Memory B cell (primary cell): ENCODE results near the gene PABPC1L.

Experiments
- ATAC-seq: fragments of 150-1000 bp; cut with Tn5 transposase; 2 replicates; pipeline ENCODE4 v1.10.0; 2021; ENCODE audit warnings: low read depth, mild to moderate bottlenecking, moderate library complexity
- DNase-seq, 2 donors: peaks; one replicate each; pipeline ENCODE4 v3.0.0; 2022; ENCODE audit warnings: low spot score in 2 of 2
- H3K27ac Mint-ChIP-seq: one replicate; pipeline ENCODE4 v1.8.0; 2022; ENCODE audit warnings: mild to moderate bottlenecking, moderate library complexity, mixed read lengths
- H3K27me3 Mint-ChIP-seq: one replicate; pipeline ENCODE4 v1.8.0; 2022; ENCODE audit warnings: mixed read lengths
- H3K36me3 Mint-ChIP-seq: one replicate; pipeline ENCODE4 v1.8.0; 2022; ENCODE audit warnings: mild to moderate bottlenecking, mixed read lengths
- H3K4me1 Mint-ChIP-seq: one replicate; pipeline ENCODE4 v1.8.0; 2022; ENCODE audit warnings: mixed read lengths
- H3K4me3 Mint-ChIP-seq: one replicate; pipeline ENCODE4 v1.8.0; 2022; ENCODE audit warnings: mild to moderate bottlenecking, moderate library complexity, mixed read lengths
- H3K9me3 Mint-ChIP-seq: one replicate; pipeline ENCODE4 v1.8.0; 2022; ENCODE audit warnings: mixed read lengths

Gene PABPC1L

GRCh38 chr20:44914924-44915323 is 5.1 kb downstream of the PABPC1L start:
- no peak for ATAC-seq
- DNase-seq, result no peak
- Mint-ChIP-seq H3K9me3 (no peaks in the 10 kb centered on the region), H3K4me3 (no peak overlapping the region), H3K27ac (no peak overlapping the region), H3K27me3 (no peaks in the 10 kb centered on the region), H3K4me1 (peaks cover 4% of the 10 kb centered on the region), H3K36me3 (peaks cover 12% of the 10 kb centered on the region)

GRCh38 chr20:44916586-44916985 is 6.7 kb downstream of the PABPC1L start:
- no peak for DNase-seq
- Mint-ChIP-seq H3K4me1 (no peaks in the 10 kb centered on the region), H3K4me3 (no peak overlapping the region), H3K27ac (no peak overlapping the region), H3K27me3 (no peaks in the 10 kb centered on the region), H3K9me3 (no peaks in the 10 kb centered on the region), H3K36me3 (peaks cover 12% of the 10 kb centered on the region)
- ATAC-seq, result no peak

- Mint-ChIP-seq H3K4me3 (no peak overlapping the region), H3K9me3 (no peaks in the 10 kb centered on the region), H3K36me3 (peaks cover 14% of the 10 kb centered on the region), H3K4me1 (no peaks in the 10 kb centered on the region), H3K27ac (no peak overlapping the region), H3K27me3 (no peaks in the 10 kb centered on the region)
- no peak for ATAC-seq
- no peak for DNase-seq
Observed at GRCh38 chr20:44917399-44917798, 7.5 kb downstream of the PABPC1L start.

GRCh38 chr20:44918342-44918741 is 8.5 kb downstream of the PABPC1L start:
- Mint-ChIP-seq H3K4me1 (no peaks in the 10 kb centered on the region), H3K36me3 (peaks cover 17% of the 10 kb centered on the region), H3K27me3 (no peaks in the 10 kb centered on the region), H3K4me3 (no peak overlapping the region), H3K27ac (no peak overlapping the region), H3K9me3 (no peaks in the 10 kb centered on the region)
- DNase-seq (no peak), ATAC-seq (no peak)

- Mint-ChIP-seq H3K36me3 (peaks cover 18% of the 10 kb centered on the region), H3K27ac (no peak overlapping the region), H3K9me3 (no peaks in the 10 kb centered on the region), H3K27me3 (no peaks in the 10 kb centered on the region), H3K4me3 (no peak overlapping the region), H3K4me1 (no peaks in the 10 kb centered on the region)
- ATAC-seq (no peak), DNase-seq (no peak)
Observed at GRCh38 chr20:44918761-44919160, 8.9 kb downstream of the PABPC1L start.

GRCh38 chr20:44921447-44921846 is 11.6 kb downstream of the PABPC1L start:
- no peak for DNase-seq
- Mint-ChIP-seq H3K27ac (no peak overlapping the region), H3K36me3 (peaks cover 23% of the 10 kb centered on the region)

GRCh38 chr20:44924541-44924940 is 14.7 kb downstream of the PABPC1L start:
- no peaks in the 10 kb centered on the region for H3K9me3 Mint-ChIP-seq
- no peaks in the 10 kb centered on the region for H3K27me3 Mint-ChIP-seq
- no peak overlapping the region for H3K4me3 Mint-ChIP-seq
- no peak for DNase-seq
- no peak overlapping the region for H3K27ac Mint-ChIP-seq
- H3K4me1 Mint-ChIP-seq, result no peaks in the 10 kb centered on the region
- no peak for ATAC-seq
- peaks cover 17% of the 10 kb centered on the region for H3K36me3 Mint-ChIP-seq

More at GRCh38 chr20:44921447-44921846, 11.6 kb downstream of the PABPC1L start:
- ATAC-seq, result no peak
- no peaks in the 10 kb centered on the region for H3K27me3 Mint-ChIP-seq
- H3K9me3 Mint-ChIP-seq, result no peaks in the 10 kb centered on the region
- no peak overlapping the region for H3K4me3 Mint-ChIP-seq
- no peaks in the 10 kb centered on the region for H3K4me1 Mint-ChIP-seq

- ATAC-seq (no peak), DNase-seq (no peak)
- H3K9me3 Mint-ChIP-seq, result no peaks in the 10 kb centered on the region
- H3K36me3 Mint-ChIP-seq, result peaks cover 31% of the 10 kb centered on the region
- H3K4me1 Mint-ChIP-seq, result no peaks in the 10 kb centered on the region
- H3K27me3 Mint-ChIP-seq, result no peaks in the 10 kb centered on the region
- no peak overlapping the region for H3K4me3 Mint-ChIP-seq
- no peak overlapping the region for H3K27ac Mint-ChIP-seq
Observed at GRCh38 chr20:44928595-44928994, 18.7 kb downstream of the PABPC1L start.

GRCh38 chr20:44930517-44931168 is 20.8 kb downstream of the PABPC1L start:
- H3K27me3 Mint-ChIP-seq, result no peaks in the 10 kb centered on the region
- no peaks in the 10 kb centered on the region for H3K4me1 Mint-ChIP-seq
- H3K4me3 Mint-ChIP-seq, result no peak overlapping the region
- DNase-seq (no peak), ATAC-seq (no peak)
- H3K9me3 Mint-ChIP-seq, result no peaks in the 10 kb centered on the region
- no peak overlapping the region for H3K27ac Mint-ChIP-seq
- peaks cover 20% of the 10 kb centered on the region for H3K36me3 Mint-ChIP-seq

- H3K27ac Mint-ChIP-seq, result no peak overlapping the region
- H3K4me1 Mint-ChIP-seq, result no peaks in the 10 kb centered on the region
- ATAC-seq (no peak), DNase-seq (no peak)
- peaks cover 23% of the 10 kb centered on the region for H3K36me3 Mint-ChIP-seq
- no peaks in the 10 kb centered on the region for H3K9me3 Mint-ChIP-seq
- H3K4me3 Mint-ChIP-seq, result no peak overlapping the region
- H3K27me3 Mint-ChIP-seq, result no peaks in the 10 kb centered on the region
Observed at GRCh38 chr20:44931911-44932310, 22.1 kb downstream of the PABPC1L start.

- Mint-ChIP-seq H3K27me3 (no peaks in the 10 kb centered on the region), H3K4me3 (no peak overlapping the region), H3K27ac (no peak overlapping the region), H3K36me3 (peaks cover 25% of the 10 kb centered on the region), H3K9me3 (no peaks in the 10 kb centered on the region), H3K4me1 (no peaks in the 10 kb centered on the region)
- DNase-seq (no peak), ATAC-seq (no peak)
Observed at GRCh38 chr20:44932916-44933315, 23.1 kb downstream of the PABPC1L start.

- DNase-seq, result no peak
Observed at GRCh38 chr20:44936510-44936909, 26.6 kb downstream of the PABPC1L start.

GRCh38 chr20:44938637-44939036 is 28.8 kb downstream of the PABPC1L start:
- ATAC-seq (no peak), DNase-seq (no peak)
- H3K27ac Mint-ChIP-seq, result peak overlapping the region; percentile 39
- H3K4me3 Mint-ChIP-seq, result no peak overlapping the region
- no peaks in the 10 kb centered on the region for H3K27me3 Mint-ChIP-seq
- peaks cover 30% of the 10 kb centered on the region for H3K36me3 Mint-ChIP-seq
- peaks cover 7% of the 10 kb centered on the region for H3K4me1 Mint-ChIP-seq
- no peaks in the 10 kb centered on the region for H3K9me3 Mint-ChIP-seq

More at GRCh38 chr20:44936510-44936909, 26.6 kb downstream of the PABPC1L start:
- no peak overlapping the region for H3K27ac Mint-ChIP-seq
- H3K9me3 Mint-ChIP-seq, result no peaks in the 10 kb centered on the region
- H3K4me1 Mint-ChIP-seq, result peaks cover 7% of the 10 kb centered on the region
- H3K36me3 Mint-ChIP-seq, result peaks cover 27% of the 10 kb centered on the region
- no peak for ATAC-seq
- H3K4me3 Mint-ChIP-seq, result no peak overlapping the region
- H3K27me3 Mint-ChIP-seq, result no peaks in the 10 kb centered on the region

GRCh38 chr20:44941120-44941691 is 31.3 kb downstream of the PABPC1L start:
- H3K4me3 Mint-ChIP-seq, result no peak overlapping the region
- no peaks in the 10 kb centered on the region for H3K27me3 Mint-ChIP-seq
- H3K4me1 Mint-ChIP-seq, result peaks cover 7% of the 10 kb centered on the region
- no peaks in the 10 kb centered on the region for H3K9me3 Mint-ChIP-seq
- ATAC-seq, result no peak
- peaks cover 38% of the 10 kb centered on the region for H3K36me3 Mint-ChIP-seq
- H3K27ac Mint-ChIP-seq, result peak overlapping the region; percentile 52
- DNase-seq, result no peak
